C4-2B (cell line): Measurements from ENCODE around the gene C2orf74.

Experiments used
- ZFX ChIP-seq: fragments of 450-650 bp; IDR thresholded peaks from 2 replicates; pipeline ENCODE4 v1.6.1; 2017
- TF ChIP-seq, protein P1 (sequence below): fragments of 450-650 bp; conservative IDR thresholded peaks from 2 replicates; pipeline ENCODE4 v1.5.1; 2017; ENCODE audit warnings: mild to moderate bottlenecking

DNA sequence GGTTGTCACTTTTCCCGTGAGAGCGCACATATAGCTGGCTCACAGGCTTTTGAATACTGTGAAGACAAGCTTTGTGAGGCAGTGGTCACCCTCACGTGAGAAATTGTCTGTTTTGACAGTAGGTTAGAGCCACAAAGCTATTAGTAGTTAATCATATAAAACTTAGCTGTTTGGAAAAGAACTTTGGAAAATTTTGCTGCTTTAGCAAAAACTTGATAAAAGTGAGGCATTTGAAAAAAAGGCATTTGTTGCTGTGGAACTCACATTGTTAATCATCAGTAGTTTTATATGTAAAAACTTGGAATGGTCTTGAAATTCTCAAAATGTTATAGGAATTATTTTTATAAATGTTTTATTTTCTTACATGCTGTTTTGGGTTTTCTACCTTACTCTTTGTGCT lies 22.3 kb downstream of the C2orf74 start:
- TF ChIP-seq, protein P1, sequence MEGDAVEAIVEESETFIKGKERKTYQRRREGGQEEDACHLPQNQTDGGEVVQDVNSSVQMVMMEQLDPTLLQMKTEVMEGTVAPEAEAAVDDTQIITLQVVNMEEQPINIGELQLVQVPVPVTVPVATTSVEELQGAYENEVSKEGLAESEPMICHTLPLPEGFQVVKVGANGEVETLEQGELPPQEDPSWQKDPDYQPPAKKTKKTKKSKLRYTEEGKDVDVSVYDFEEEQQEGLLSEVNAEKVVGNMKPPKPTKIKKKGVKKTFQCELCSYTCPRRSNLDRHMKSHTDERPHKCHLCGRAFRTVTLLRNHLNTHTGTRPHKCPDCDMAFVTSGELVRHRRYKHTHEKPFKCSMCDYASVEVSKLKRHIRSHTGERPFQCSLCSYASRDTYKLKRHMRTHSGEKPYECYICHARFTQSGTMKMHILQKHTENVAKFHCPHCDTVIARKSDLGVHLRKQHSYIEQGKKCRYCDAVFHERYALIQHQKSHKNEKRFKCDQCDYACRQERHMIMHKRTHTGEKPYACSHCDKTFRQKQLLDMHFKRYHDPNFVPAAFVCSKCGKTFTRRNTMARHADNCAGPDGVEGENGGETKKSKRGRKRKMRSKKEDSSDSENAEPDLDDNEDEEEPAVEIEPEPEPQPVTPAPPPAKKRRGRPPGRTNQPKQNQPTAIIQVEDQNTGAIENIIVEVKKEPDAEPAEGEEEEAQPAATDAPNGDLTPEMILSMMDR: no peak
- no peak for TF ChIP-seq ZFX
